Transverse colon (tissue), 4 donors: ENCODE results near the gene MAPK12. TPM values are rescaled to one million over a fixed set of nuclear protein-coding genes. Genes with fewer than 3 reads are reported as not detected.

Experiments
- DNase-seq: peaks from one replicate; pipeline ENCODE4 v3.0.0-alpha.2; 2019
- H3K27ac ChIP-seq, 4 donors: fragments of 200-600 bp; sonication (generic); 2 replicates each; pipeline ENCODE4 v1.5.1; 2016 to 2018; ENCODE audit warnings: inconsistent platforms in 4 of 4
- H3K27me3 ChIP-seq: fragments of 200-600 bp; sonication (generic); 2 replicates; pipeline ENCODE4 v1.5.1; 2017; ENCODE audit warnings: inconsistent platforms
- H3K36me3 ChIP-seq, 4 donors: fragments of 200-600 bp; sonication (generic); 2 replicates each; pipeline ENCODE4 v1.5.1; 2017 to 2019; ENCODE audit warnings: inconsistent platforms in 4 of 4
- H3K4me1 ChIP-seq, 4 donors: fragments of 200-600 bp; sonication (generic); 2 replicates each; pipeline ENCODE4 v1.5.1; 2017 to 2020; ENCODE audit warnings: inconsistent platforms in 4 of 4
- H3K4me3 ChIP-seq, 4 donors: fragments of 200-600 bp; sonication (generic); 1 replicate in 1 of 4; 2 replicates in 3 of 4; pipeline versions ENCODE4 v1.5.1 to v1.6.1; 2017 to 2019; ENCODE audit warnings: inconsistent platforms in 4 of 4
- H3K9me3 ChIP-seq, 2 donors: fragments of 200-600 bp; sonication (generic); 2 replicates each; pipeline ENCODE4 v1.5.1; 2017 to 2019; ENCODE audit warnings: inconsistent platforms in 2 of 2
- CTCF ChIP-seq, 5 experiments: fragments of 200-600 bp in 3 of 5; fragments of 450-650 bp in 2 of 5; sonication (generic) in 3 of 5; IDR thresholded peaks; 1 replicate in 2 of 5; 2 replicates in 3 of 5; pipeline ENCODE4 v1.5.1; 2016 to 2017; ENCODE audit warnings: antibody characterized with exemption in 5 of 5, inconsistent platforms in 3 of 5, mild to moderate bottlenecking in 2 of 5, moderate library complexity in 1 of 5
- EP300 ChIP-seq: sonication (generic); formaldehyde crosslinking; IDR thresholded peaks from one replicate; pipeline ENCODE4 v1.6.1; 2017; ENCODE audit warnings: antibody characterized with exemption, low read depth
- POLR2A ChIP-seq: fragments of 450-650 bp; IDR thresholded peaks from one replicate; pipeline ENCODE4 v1.6.1; 2016; ENCODE audit warnings: antibody characterized with exemption, mild to moderate bottlenecking, moderate library complexity
- POLR2AphosphoS5 ChIP-seq, 3 donors: sonication (generic); formaldehyde crosslinking; IDR thresholded peaks; one replicate each; pipeline ENCODE4 v1.6.1; 2016; ENCODE audit warnings: antibody characterized with exemption in 3 of 3
- WGBS, 2 donors: methylation state at CpG; one replicate each; pipeline ENCODE4 v1.1.5; 2018; ENCODE audit warnings: low coverage in 1 of 2; 5-methylcytosine and 5-hydroxymethylcytosine counted together
- in situ Hi-C, 4 donors: fragments of 200-750 bp; cut with MboI; loops; one replicate each; pipeline versions ENCODE4 v1.15.0 to v1.15.1; 2017; ENCODE audit warnings: low sequenced_read_pairs in 3 of 4, low pct_ligation_motif_present in 1 of 4, low pct_unique_long_range_greater_than_20kb in 1 of 4
- intact Hi-C: fragments of 100-400 bp; cut with DNase I; formaldehyde crosslinking; loops from one replicate; pipeline ENCODE4 v1.15.1; 2023; ENCODE audit warnings: low total_unique reads
- total RNA-seq, 4 donors: library from RNA; depleted of rRNA; stranded (reverse); fragments of >200 nt; gene quantifications; one replicate each; pipeline ENCODE4 v1.1.0, GENCODE V29; 2016

The MAPK12 gene
- total RNA-seq, 4 donors from 2014 or later: 1.1 to 9.4 (median 3.3) TPM

DNA sequence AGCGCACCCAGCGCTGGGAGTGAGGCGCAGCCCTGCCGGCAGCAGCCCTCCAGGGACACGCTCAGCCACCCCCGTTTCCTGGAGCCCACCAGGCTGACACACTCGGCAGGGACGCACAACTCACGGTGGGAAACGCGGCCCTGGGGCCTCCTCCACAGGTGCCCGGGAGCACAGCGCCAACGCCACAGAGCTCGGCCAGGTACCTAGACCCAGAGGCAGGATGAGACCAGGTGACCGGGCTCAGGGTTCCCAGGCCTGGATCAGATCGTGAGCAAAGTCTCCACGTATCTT is 34.7 kb downstream of the MAPK12 start:
- 94% methylated on average over 12 of the region's 18 CpGs; no CpG with 5 or more reads in 1 of the 2 donors for WGBS, 2 donors
- Histone ChIP-seq H3K4me3 (no peak overlapping the region), H3K27me3 (no peaks in the 10 kb centered on the region), H3K27ac (no peak overlapping the region), H3K36me3 (peaks cover 0 to 20% (median 8%) of the 10 kb centered on the region in 4 donors), H3K9me3 (no peaks in the 10 kb centered on the region), H3K4me1 (no peaks in the 10 kb centered on the region)
- DNase-seq: no peak
- intact Hi-C loops: no loop called here
- in situ Hi-C loops: no loop called here
- TF ChIP-seq EP300 (no peak), POLR2AphosphoS5 (IDR thresholded peaks at IDR 0.05) (no peak), CTCF (IDR thresholded peaks at IDR 0.05) (no peak), POLR2A (no peak)

- Histone ChIP-seq H3K4me3 (no peak overlapping the region), H3K36me3 (peaks cover 0 to 23% (median 10%) of the 10 kb centered on the region in 4 donors), H3K27me3 (no peaks in the 10 kb centered on the region), H3K27ac (no peak overlapping the region), H3K4me1 (no peaks in the 10 kb centered on the region), H3K9me3 (no peaks in the 10 kb centered on the region)
- intact Hi-C loops: no loop called here
- in situ Hi-C loops: no loop called here
- whole genome bisulfite sequencing, 2 donors: 80 to 86% methylated on average over 3 to 22 of the region's 31 CpGs
- TF ChIP-seq POLR2AphosphoS5 (IDR thresholded peaks at IDR 0.05) (no peak), EP300 (no peak), CTCF (IDR thresholded peaks at IDR 0.05) (no peak), POLR2A (no peak)
- DNase-seq: no peak
These were observed 35.2 kb downstream of the MAPK12 start for GRCh38 chr22:50226063-50226874.

DNA sequence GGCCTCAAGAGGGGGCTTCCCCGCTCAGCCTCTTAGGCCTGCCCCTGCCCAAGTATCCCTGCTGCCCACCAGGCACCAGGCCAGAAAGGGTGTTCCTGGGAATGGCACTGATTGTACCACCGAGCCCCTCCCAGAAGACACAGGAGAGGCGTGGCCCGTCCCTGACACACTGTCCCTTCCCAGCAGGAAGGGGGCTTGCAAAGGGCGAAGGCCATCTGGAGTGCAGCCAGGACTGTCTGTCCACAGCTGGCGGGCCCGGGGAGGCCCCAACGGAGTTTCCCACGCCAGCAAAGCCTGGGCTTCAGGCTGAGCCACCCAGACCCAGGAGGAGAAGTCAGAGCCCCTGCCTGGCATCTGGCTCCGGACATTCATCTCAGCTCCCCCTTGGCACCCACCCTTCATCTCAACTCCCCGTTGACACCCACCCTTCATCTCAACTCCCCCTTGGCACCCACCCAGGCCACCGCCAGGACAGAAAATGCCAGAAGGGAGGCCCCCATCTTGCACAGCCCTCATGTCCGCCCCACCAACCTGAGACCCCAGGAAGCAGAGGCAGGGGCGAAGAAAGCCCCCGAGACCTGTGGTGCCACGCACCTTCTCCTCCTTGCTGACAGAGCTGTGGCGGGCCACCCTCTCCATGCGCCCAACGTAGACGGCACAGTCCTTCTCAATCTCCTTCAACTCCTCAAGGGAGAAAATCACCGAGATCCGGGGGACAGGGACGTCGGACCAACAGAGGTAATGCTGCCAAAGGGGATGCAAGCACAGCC is 36.1 kb downstream of the MAPK12 start:
- no peak overlapping the region for H3K4me3 ChIP-seq
- H3K36me3 ChIP-seq: peaks cover 0 to 30% (median 11%) of the 10 kb centered on the region in 4 donors
- in situ Hi-C loops: no loop called here
- TF ChIP-seq POLR2A: no peak
- TF ChIP-seq EP300: no peak
- TF ChIP-seq POLR2AphosphoS5 (IDR thresholded peaks at IDR 0.05): no peak
- no peak for TF ChIP-seq CTCF (IDR thresholded peaks at IDR 0.05)
- no peaks in the 10 kb centered on the region for H3K4me1 ChIP-seq
- no peaks in the 10 kb centered on the region for H3K9me3 ChIP-seq
- H3K27me3 ChIP-seq: no peaks in the 10 kb centered on the region
- H3K27ac ChIP-seq: no peak overlapping the region
- intact Hi-C loops: no loop called here
- WGBS, 2 donors: 83% methylated on average over 24 of the region's 24 CpGs; no CpG with 5 or more reads in 1 of the 2 donors
- DNase-seq: no peak

GRCh38 chr22:50224071-50224470 is 37.4 kb downstream of the MAPK12 start:
- no peak overlapping the region for H3K27ac ChIP-seq
- 92 to 97% methylated on average over 5 to 16 of the region's 16 CpGs for WGBS, 2 donors

More at GRCh38 chr22:50224071-50224470, 37.4 kb downstream of the MAPK12 start:
- no peaks in the 10 kb centered on the region for H3K9me3 ChIP-seq
- H3K4me3 ChIP-seq: no peak overlapping the region
- no peak for DNase-seq
- H3K4me1 ChIP-seq: peaks cover 0 to 8% (median 2%) of the 10 kb centered on the region in 4 donors
- H3K27me3 ChIP-seq: no peaks in the 10 kb centered on the region
- in situ Hi-C loops (no loop called here), intact Hi-C loops (no loop called here)
- H3K36me3 ChIP-seq: peaks cover 0 to 30% (median 11%) of the 10 kb centered on the region in 4 donors
- no peak for TF ChIP-seq CTCF (IDR thresholded peaks at IDR 0.05)
- TF ChIP-seq POLR2A: no peak
- no peak for TF ChIP-seq EP300
- TF ChIP-seq POLR2AphosphoS5 (IDR thresholded peaks at IDR 0.05): no peak
